ENCODE measurements around the gene TAS2R60.

The TAS2R60 gene

GRCh38 chr7:143435266-143435665 is 8.0 kb upstream of the TAS2R60 start:
- H3K4me3 ChIP-seq (ENCODE audit: low read depth, low read length) = no peak overlapping the region
- TF ChIP-seq, protein P1, sequence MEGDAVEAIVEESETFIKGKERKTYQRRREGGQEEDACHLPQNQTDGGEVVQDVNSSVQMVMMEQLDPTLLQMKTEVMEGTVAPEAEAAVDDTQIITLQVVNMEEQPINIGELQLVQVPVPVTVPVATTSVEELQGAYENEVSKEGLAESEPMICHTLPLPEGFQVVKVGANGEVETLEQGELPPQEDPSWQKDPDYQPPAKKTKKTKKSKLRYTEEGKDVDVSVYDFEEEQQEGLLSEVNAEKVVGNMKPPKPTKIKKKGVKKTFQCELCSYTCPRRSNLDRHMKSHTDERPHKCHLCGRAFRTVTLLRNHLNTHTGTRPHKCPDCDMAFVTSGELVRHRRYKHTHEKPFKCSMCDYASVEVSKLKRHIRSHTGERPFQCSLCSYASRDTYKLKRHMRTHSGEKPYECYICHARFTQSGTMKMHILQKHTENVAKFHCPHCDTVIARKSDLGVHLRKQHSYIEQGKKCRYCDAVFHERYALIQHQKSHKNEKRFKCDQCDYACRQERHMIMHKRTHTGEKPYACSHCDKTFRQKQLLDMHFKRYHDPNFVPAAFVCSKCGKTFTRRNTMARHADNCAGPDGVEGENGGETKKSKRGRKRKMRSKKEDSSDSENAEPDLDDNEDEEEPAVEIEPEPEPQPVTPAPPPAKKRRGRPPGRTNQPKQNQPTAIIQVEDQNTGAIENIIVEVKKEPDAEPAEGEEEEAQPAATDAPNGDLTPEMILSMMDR (IDR thresholded peaks at IDR 0.05; ENCODE audit: insufficient read depth, low read depth, low read length, missing control alignments) = no peak
- no peak for DNase-seq (ENCODE audit: low read depth)

- no peak for DNase-seq (ENCODE audit: low read depth)
- no peak overlapping the region for H3K4me3 ChIP-seq (ENCODE audit: low read depth, low read length)
- TF ChIP-seq, protein P1 (IDR thresholded peaks at IDR 0.05; ENCODE audit: insufficient read depth, low read depth, low read length, missing control alignments) = no peak
Observed at GRCh38 chr7:143436325-143436946, 6.8 kb upstream of the TAS2R60 start.

GRCh38 chr7:143437578-143437977 is 5.7 kb upstream of the TAS2R60 start:
- no peak overlapping the region for H3K4me3 ChIP-seq (ENCODE audit: low read depth, low read length)
- no peak for DNase-seq (ENCODE audit: low read depth)
- TF ChIP-seq, protein P1 (IDR thresholded peaks at IDR 0.05; ENCODE audit: insufficient read depth, low read depth, low read length, missing control alignments) = no peak

DNA sequence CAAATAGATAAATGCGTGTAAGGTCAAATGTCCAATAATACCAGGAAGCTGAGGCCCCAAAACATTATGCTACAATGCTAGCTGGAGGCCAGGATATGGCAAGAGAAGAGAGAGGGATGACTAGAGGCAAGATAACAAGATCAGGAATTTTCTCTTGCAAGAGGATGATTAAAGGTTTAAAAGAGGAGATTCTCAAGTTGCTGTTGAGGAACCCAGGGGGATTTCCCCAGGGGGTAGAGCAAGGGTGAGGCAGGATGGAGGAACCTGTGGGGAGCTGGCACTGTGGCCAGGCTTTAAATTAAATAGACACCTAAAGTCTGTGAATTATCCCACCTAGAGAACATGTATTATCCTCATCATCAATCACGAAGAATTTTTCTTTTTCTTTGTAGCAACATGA is 3.4 kb upstream of the TAS2R60 start:
- no peak for DNase-seq (ENCODE audit: low read depth)
- TF ChIP-seq, protein P1 (IDR thresholded peaks at IDR 0.05; ENCODE audit: insufficient read depth, low read depth, low read length, missing control alignments) = no peak
- H3K4me3 ChIP-seq (ENCODE audit: low read depth, low read length) = no peak overlapping the region

DNA sequence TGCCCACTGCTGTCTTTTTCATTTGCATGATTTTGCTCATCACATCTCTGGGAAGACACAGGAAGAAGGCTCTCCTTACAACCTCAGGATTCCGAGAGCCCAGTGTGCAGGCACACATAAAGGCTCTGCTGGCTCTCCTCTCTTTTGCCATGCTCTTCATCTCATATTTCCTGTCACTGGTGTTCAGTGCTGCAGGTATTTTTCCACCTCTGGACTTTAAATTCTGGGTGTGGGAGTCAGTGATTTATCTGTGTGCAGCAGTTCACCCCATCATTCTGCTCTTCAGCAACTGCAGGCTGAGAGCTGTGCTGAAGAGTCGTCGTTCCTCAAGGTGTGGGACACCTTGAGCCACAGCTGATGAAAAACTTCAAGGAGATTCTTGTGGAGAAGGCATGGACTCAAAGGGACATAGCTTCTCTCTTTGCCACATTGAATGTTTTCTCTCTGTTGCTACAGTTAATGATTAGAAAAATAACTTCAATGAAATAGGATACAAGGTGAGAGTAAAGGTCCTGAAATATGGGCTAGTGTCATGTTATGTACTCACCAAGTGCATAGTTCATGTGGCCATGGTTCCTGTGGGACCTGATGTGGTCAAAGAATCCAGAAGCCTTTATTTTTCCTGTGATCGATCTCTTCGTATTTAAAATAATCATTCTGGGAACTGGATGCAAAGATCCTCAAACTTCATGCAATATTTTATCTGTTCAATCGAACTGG is 970 bp downstream of the TAS2R60 start:
- H3K4me3 ChIP-seq (ENCODE audit: low read depth, low read length) = no peak overlapping the region
- TF ChIP-seq, protein P1 (IDR thresholded peaks at IDR 0.05; ENCODE audit: insufficient read depth, low read depth, low read length, missing control alignments) = no peak

GRCh38 chr7:143444785-143445184 is 1.5 kb downstream of the TAS2R60 start:
- no peak for DNase-seq (ENCODE audit: low read depth)
- TF ChIP-seq, protein P1 (IDR thresholded peaks at IDR 0.05; ENCODE audit: insufficient read depth, low read depth, low read length, missing control alignments) = no peak
- H3K4me3 ChIP-seq (ENCODE audit: low read depth, low read length) = no peak overlapping the region

More for the DNA sequence above, 970 bp downstream of the TAS2R60 start:
- no peak for DNase-seq (ENCODE audit: low read depth)

Measured in GM12865 (cell line).